ENCODE measurements around the gene SYT8. TPM values are rescaled to one million over a fixed set of nuclear protein-coding genes. Genes with fewer than 3 reads are reported as not detected.

Gene SYT8
- total and polyA plus RNA-seq, 2 experiments from 2014 or later: not detected

DNA sequence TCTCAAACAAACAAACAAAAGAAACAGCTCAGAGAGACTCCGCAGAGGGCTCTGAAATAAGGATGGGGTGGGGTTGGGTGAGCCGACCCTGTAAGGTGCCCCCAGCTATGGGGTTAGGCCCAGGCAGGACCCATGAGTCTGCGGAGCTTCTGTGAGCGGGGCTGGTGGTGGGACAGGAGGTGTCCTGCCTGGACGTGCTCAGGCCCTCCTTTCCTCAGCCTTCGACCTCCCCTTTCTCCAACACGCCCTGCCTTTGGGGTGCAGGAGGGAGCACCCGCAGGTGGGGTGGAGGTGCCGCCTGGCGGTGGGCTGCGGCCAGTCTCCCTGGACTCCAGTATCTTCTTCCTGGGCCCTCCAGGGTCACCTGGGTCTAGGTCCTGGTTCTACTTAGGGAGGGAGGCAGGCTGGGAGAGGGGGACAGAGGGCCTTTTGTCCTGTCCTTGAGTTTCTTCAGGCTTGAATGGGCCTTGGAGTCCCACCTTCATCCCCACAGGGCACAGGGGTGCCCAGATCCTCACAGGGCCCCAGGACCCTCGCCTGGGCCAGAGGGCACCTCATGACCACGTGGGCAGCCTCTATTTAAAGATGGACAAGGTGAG is 44.7 kb downstream of the SYT8 start:
- Histone ChIP-seq H3K27me3 (no peaks in the 10 kb centered on the region), H3K4me1 (ENCODE audit: low read depth) (no peaks in the 10 kb centered on the region), H3K4me3 (no peak overlapping the region), H3K9me3 (ENCODE audit: low read depth) (no peaks in the 10 kb centered on the region), H3K27ac (no peak overlapping the region), H3K36me3 (no peaks in the 10 kb centered on the region)
- TF ChIP-seq, protein P1, sequence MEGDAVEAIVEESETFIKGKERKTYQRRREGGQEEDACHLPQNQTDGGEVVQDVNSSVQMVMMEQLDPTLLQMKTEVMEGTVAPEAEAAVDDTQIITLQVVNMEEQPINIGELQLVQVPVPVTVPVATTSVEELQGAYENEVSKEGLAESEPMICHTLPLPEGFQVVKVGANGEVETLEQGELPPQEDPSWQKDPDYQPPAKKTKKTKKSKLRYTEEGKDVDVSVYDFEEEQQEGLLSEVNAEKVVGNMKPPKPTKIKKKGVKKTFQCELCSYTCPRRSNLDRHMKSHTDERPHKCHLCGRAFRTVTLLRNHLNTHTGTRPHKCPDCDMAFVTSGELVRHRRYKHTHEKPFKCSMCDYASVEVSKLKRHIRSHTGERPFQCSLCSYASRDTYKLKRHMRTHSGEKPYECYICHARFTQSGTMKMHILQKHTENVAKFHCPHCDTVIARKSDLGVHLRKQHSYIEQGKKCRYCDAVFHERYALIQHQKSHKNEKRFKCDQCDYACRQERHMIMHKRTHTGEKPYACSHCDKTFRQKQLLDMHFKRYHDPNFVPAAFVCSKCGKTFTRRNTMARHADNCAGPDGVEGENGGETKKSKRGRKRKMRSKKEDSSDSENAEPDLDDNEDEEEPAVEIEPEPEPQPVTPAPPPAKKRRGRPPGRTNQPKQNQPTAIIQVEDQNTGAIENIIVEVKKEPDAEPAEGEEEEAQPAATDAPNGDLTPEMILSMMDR (IDR thresholded peaks at IDR 0.05; ENCODE audit: low read depth, low read length): no peak
- no peak for DNase-seq (ENCODE audit: low read depth in 1 of 2, low spot score in 1 of 2)

DNA sequence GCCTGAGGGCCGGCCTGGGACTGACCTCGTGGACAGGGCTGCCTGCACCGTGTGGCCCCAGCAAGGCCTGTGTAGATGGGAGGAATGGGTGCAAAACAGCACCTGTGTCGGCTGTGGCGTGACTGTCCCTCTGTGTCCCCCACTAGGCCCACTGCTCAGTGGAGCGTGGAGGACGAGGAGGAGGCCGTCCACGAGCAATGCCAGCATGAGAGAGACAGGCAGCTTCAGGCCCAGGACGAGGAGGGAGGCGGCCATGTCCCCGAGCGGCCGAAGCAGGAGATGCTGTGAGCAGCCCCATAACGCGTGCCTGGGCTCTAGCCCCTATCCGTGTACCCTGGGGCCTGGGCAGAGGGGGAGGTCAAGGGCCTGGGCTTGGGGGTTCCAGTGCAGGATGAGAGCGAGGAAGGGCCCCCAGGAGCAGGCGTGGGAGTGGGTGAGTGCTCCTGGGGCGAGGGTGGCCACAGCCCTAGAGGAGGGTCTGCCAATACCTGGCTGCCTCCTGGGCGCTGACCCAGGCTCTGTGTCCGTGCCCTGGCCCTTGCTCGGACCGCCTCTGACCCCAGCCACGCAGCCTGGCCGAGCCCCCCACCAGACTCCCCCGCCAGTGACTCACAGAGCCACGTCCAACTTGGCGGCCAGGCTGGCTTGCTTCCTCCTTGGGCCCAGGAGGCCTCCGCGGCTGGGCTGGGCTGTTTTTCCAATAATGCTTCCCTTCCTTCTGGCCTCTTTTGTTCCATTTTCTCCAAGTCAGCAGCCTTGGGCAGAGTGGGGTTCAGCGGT is 45.3 kb downstream of the SYT8 start:
- TF ChIP-seq, protein P1 (IDR thresholded peaks at IDR 0.05; ENCODE audit: low read depth, low read length): no peak
- Histone ChIP-seq H3K4me3 (no peak overlapping the region), H3K4me1 (ENCODE audit: low read depth) (no peaks in the 10 kb centered on the region), H3K27me3 (no peaks in the 10 kb centered on the region), H3K36me3 (no peaks in the 10 kb centered on the region), H3K27ac (no peak overlapping the region), H3K9me3 (ENCODE audit: low read depth) (no peaks in the 10 kb centered on the region)
- peak in 1 of 2 donors; percentile 71 for DNase-seq (ENCODE audit: low read depth in 1 of 2, low spot score in 1 of 2)

DNA sequence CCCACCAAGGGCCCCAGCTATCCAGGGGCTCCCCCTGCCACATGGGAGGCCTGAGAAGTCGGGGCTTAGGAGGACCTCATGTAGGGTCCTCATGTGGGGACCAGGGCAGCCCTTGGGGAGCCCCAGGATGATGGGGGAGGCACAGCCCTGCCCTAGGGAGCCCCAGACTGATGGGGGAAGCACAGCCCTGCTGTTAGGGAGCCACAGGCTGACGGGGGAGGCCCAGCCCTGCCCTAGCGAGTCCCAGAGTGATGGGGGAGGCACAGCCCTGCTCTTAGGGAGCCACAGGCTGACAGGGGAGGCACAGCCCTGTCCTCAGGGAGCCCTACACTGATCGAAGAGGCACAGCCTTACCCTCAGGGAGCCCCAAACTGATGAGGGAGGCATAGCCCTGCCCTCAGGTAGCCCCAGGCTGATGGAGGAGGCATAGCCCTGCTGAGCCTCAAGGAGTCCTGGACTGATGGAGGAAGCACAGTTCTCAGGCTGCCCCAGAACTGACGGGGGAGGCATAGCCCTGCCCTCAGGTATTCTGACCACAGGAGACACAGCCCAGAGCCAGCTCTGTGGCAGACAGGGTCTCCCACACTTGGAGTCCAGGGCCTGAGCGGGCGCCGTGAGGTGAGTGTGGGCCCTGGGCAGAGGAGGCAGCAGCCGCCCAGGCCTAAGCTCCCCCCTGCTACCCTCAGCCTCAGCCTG is 46.1 kb downstream of the SYT8 start:
- H3K4me1 ChIP-seq (ENCODE audit: low read depth): no peaks in the 10 kb centered on the region
- H3K27me3 ChIP-seq: no peaks in the 10 kb centered on the region
- TF ChIP-seq, protein P1 (IDR thresholded peaks at IDR 0.05; ENCODE audit: low read depth, low read length): no peak
- no peak overlapping the region for H3K27ac ChIP-seq
- no peak overlapping the region for H3K4me3 ChIP-seq
- no peaks in the 10 kb centered on the region for H3K9me3 ChIP-seq (ENCODE audit: low read depth)
- DNase-seq (ENCODE audit: low read depth in 1 of 2, low spot score in 1 of 2): no peak
- no peaks in the 10 kb centered on the region for H3K36me3 ChIP-seq

DNA sequence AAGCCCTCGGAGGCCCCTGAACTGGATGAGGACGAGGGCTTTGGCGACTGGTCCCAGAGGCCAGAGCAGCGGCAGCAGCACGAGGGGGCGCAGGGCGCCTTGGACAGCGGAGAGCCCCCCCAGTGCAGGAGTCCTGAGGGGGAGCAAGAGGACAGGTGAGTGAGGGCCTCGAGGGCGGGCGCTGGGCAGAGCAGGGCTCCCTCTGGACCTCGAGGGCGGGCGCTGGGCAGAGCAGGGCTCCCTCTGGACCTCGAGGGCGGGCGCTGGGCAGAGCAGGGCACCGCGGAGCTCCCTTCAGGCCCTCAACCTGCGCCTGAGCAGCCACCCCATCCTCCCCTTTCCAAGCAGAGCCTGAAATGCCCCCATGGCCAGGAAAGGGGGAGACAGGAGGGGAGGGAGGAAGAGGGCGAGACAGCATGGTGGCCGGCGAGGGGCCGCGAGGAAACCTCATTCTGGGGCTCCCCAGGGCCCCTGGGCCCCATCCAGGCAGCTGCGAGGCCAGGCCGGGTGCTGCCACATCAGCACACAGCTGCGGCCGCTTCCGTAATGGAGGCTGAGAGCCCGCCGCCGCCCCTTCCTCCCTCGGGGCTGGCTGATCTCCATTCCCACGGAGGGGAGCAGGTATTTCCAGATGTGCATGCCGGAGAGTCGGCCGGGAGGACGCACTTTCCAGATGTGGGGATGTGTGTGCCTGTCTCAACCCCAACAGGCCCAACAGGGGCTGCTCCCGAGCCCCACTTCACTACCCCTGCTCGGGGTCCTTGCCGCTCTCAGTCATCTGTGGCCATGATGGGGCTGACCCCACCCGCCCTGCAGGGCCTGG is 46.9 kb downstream of the SYT8 start:
- H3K36me3 ChIP-seq: no peaks in the 10 kb centered on the region
- H3K27me3 ChIP-seq: no peaks in the 10 kb centered on the region
- no peak for DNase-seq (ENCODE audit: low read depth in 1 of 2, low spot score in 1 of 2)
- H3K4me1 ChIP-seq (ENCODE audit: low read depth): no peaks in the 10 kb centered on the region
- TF ChIP-seq, protein P1 (IDR thresholded peaks at IDR 0.05; ENCODE audit: low read depth, low read length): no peak
- no peaks in the 10 kb centered on the region for H3K9me3 ChIP-seq (ENCODE audit: low read depth)
- H3K27ac ChIP-seq: no peak overlapping the region
- H3K4me3 ChIP-seq: no peak overlapping the region

All from cardiac muscle cell (in vitro differentiated cells and primary cell).